A172 (cell line): ENCODE measurements around the gene TIMD4. TPM values are rescaled to one million over a fixed set of nuclear protein-coding genes. Genes with fewer than 3 reads are reported as not detected.

Source experiments
- DNase-seq: peaks from one replicate; pipeline ENCODE4 v3.0.0-alpha.2; 2015; ENCODE audit warnings: low spot score
- total RNA-seq: library from RNA; depleted of rRNA; stranded (reverse); fragments of >200 nt; shearing (Covaris generic); gene quantifications from 2 replicates; pipeline ENCODE4 v1.2.3, GENCODE V29; 2014

The TIMD4 gene
- total RNA-seq, 1 experiment from 2014 or later, result not detected

DNA sequence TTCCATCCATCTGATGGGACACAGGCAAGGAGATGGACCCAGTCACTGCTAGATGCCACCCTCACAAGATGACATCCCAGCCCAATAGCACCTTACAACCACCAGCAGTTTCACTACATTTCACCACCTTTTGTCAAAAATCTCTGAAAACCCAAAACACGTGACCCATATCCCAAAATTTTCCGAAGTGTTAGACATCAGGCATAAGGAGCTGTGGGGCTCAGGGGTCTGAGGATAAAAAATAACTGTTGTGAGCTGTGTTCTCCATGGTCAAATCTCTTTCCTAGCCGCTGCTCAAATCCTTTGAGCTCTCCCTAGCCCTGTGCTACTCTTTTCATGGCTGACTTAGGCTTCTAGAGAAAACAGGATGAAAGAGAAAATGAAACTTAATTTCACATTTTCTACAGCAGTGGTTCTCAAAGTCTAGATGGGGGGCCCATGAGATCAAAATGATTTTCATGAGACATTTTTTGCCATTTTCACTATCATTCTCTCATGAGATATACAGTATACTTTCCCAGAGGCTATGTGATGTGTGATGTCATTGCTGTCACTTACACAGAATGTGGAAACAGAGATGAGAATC lies 40.7 kb downstream of the TIMD4 start:
- DNase-seq, result no peak

DNA sequence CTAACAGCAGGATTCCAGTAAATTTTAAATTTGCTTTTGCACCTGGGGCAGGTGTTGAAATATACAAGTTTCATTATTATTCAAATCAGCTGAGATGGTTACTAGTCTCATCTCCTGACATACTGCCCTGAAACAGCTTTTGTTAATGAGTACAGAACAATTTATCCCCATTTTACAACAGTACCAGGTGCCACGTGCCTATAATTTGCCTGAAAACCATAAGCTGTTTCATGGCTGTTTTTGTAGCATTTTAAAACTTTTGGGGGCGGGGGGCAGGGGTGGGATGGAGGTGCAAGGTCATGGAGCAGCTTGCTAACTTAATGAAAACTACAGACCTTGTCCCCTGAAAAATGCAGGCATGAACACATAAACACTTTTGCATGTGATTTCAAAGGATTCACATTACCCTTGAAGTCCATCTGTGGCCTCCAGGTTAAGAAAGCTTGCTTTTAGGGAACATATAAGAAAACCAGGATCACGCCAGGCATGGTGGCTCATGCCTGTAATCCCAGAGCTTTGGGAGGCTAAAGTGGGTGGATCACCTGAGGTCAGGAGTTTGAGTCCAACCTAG lies 42.1 kb downstream of the TIMD4 start:
- DNase-seq, result no peak

DNA sequence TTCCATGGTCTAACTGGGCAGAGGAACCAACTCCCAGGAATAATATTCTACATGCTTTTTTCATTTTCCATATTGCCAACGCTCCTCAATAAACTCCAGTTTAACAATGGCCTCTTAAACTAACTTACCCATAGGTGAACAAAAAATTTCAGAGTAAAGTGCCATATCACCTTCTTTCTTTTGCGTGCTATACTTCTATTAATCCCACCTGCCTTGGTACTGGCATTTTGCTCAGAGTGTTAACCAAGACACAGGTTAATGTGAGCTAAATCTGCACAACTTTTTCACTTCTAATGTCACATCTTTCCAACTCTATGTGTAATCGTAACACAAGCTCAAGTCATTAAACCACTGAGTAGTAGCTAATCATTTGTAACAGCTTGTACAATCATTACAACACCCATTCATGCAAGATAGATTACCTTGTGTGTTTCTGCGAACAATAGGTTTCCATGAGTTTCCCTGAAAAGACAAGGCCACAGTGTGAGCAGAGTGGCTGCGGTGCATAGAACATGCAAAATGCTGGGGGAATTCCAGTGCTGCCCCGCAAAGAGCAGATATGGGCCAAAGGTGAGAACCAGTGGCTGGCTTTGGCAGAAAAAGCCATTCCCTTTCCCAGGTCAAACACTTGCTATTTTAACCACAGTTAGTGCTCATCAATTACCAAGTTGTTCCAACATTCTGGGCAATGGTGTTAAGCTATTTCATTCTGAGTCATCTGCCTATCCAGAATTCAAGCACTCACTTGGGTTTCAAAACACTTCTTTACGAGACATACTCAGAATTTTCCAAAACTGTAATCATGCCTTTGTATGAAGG lies 42.8 kb downstream of the TIMD4 start:
- peak; percentile 14 for DNase-seq

DNA sequence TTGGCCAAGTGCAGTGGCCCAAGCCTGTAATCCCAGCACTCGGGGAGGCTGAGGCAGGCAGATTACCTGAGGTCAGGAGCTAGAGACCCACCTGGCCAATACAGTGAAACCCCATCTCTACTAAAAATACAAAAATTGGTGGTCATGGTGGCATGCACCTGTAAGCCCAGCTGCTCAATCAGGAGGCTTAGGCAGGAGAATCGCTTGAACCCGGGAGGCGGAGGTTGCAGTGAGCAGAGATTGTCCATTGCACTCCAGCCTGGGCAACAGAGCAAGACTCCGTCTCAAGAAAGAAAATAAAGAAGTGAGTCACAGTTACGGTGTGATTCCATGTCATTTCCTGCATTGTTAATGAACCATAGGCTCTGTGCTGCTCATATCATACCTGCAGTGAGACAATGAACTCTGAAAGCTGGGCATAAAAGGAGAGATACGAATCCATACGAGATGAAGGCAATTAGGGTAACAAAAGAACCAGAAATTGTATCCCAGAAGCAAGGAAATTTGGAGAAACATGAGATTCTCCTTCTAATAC lies 44.6 kb downstream of the TIMD4 start:
- DNase-seq, result no peak

DNA sequence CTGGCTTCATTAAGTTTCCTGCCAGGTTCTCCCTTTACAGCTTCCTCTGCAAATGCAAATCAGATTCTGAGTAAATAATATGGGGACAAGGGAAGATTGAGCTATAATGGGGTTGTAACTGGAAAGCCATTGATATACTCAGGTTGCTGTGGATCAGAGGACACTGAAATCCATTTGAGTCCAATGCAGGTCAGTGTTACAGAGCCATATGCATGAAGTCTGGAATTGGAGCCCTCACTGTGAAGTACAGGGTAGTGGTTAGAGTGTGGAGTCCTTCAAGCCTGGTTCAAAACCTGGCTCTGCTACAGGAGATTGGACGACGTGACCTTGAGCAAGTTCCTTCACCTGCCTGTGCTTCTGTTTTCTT lies 48.7 kb downstream of the TIMD4 start:
- DNase-seq, result no peak

DNA sequence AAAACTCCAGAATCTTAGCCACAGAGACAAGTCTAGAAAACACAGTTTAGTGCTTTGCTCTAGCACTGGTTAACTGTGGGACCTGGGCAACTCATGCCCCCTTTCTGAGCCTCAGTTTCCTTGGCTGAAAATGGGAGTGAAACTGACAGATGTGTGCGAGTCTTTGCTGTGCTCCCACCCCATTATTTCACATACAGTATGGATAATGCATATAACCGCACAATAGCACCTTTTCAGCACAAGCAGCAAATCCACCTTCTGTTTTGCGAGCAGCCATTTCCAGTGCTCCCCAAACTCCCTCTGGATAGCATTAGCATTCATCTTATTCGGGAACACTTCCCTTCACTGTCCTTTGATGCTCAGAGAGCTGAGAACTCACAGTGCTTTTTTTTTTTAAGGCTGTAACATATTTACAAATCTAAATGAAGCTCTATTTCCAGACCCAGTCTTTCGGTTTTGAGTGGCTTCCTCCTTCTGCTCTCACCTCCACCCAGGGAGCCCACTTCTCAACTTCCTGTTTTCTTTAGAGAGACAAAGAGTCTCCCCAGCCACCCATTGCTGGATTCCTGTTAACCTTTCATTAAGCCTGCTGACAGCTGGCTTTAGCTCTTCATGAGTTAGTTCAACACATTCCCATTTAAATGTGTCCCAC lies 49.2 kb downstream of the TIMD4 start:
- DNase-seq, result no peak

DNA sequence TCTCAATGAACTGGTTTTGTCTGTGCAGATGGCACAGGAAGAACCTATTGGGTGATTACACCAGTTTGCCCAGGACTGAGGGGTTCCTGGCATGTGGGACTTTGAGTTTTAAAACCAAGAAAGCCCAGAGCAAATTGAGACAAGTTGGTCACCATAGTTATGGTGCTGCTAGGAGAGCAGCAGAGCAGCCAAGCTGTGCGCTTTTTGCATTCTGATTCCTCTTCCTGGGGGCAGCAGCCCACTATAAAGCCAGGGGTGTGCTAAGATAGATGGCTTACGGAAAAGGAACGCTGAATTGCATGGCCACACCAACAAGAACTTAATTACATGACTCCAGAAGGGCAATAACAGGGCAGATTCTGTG lies 49.7 kb downstream of the TIMD4 start:
- no peak for DNase-seq

DNA sequence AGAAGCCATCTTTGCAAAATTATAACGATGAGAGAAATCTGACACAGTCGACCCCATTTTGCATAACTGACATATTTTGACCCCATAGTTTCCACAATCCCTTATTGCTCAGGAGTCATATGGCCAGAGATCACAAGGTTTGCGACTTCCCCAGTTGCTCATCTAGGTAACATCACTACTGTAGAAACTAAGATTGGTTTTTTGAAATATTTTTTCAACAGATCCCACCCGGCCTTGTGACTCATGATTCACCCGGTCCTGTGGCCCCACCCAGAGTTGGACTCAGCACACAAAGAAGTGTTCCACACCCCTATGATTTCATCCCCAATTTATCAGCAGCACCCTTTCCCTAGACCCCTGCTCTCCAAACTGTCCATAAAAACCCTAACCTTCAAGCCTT lies 50.2 kb downstream of the TIMD4 start:
- no peak for DNase-seq

DNA sequence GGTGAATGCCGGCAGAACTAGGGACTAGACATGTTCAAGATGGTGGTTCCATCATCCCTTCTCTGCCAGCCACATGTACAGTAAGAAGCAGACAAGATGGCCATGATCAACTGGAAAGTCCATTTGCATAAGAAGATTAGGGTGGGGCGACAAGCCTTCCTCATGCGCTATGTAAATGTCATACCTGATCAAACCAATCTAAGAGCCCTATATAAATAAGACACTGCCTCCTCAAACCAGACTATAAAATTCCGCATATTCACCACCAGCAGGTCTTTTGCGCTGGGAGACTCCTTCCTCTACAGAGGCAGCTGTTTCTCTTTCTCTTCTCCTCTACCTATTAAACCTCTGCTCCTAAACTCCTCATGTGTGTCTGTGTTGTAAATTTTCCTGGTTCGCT lies 53.8 kb downstream of the TIMD4 start:
- no peak for DNase-seq

DNA sequence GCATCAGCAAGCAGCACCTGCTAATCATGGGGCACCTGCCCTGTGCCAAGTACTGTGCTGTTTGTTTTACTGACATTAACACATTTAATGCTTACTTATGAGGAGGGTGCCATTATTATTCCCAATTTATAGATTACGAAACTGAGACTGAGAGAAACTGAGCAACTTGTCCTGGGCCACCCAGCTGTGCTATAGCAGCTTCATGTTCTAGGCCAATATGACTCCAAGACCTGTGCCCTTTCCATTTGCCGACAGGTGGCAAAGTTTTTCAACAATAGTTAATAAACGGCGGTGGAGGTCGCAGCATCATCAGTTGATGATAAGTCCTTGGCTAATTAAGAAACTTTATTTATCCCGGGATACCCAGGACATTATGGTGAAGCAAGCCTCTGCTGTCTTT lies 55.4 kb downstream of the TIMD4 start:
- DNase-seq, result no peak

DNA sequence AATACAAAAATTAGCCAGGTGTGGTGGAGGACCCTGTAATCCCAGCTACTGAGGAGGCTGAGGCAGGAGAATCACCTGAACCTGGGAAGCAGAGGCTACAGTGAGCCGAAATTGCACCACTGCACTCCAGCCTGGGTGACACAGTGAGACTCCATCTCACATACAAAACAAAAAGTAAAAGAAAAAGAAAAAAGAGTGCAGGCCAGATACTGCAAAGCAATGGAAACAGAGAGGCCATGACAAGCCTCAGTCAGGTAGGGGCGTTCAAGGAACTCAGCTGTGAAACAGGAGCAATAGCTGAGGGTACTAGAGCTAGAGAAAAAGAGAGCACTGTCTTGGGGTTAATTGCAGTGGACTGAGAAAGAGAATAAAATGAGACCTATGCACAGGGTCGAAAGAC lies 56.2 kb downstream of the TIMD4 start:
- no peak for DNase-seq

DNA sequence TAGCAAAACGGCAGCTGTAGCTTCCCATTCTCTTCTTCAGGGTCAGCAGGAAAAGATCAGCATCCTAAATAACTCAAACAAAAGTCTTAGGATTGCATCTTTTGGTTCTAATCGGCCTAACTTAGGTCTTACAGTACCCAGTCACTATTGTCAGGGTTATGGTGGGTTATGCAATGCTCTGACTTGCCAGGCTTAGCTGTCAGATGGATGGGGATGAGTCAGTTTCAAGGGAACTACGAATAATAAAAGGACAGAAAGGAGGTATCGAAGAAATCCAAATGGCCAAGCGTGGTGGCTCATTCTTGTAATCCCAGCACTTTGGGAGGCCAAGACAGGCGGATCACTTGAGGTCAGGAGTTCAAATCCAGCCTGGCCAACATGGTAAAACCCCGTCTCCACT lies 66.5 kb downstream of the TIMD4 start:
- no peak for DNase-seq

DNA sequence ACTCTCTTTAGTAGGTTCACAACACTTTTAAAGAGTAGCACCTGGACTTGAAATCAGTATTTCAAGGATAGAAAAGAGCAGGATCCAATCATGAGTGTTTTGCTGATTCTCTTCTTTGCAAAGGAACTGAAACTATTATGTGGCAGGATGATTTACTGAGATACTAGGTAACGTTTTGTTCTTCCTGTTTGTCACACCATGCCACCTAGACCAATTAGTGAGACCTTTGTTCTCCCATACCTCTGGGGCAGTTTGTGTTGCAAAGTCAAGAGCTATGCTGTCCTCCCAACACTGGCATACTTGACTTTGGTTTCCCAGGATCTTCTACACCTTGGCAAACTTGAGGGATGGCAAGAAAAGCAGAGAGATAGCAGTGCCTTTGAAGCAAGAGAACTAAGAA lies 69.5 kb downstream of the TIMD4 start:
- no peak for DNase-seq

DNA sequence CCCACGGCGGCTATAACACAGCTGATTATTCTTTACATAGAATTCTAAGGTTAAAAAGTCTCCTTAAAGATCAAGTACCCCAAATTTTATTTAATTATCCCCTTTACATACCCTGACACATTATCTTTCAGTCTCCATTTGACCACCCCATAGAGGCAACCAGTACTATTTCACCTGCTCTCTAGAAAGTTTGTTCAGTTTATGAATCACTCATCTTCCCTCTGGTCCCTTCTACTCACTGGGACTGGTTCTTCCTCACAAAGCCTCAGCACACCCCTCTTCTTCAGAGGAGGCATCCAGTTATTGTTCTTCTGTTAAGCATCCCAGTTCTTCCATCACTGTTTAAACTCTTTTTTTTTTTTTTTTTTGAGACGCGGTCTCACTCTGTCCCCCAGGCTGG lies 70.2 kb downstream of the TIMD4 start:
- no peak for DNase-seq

DNA sequence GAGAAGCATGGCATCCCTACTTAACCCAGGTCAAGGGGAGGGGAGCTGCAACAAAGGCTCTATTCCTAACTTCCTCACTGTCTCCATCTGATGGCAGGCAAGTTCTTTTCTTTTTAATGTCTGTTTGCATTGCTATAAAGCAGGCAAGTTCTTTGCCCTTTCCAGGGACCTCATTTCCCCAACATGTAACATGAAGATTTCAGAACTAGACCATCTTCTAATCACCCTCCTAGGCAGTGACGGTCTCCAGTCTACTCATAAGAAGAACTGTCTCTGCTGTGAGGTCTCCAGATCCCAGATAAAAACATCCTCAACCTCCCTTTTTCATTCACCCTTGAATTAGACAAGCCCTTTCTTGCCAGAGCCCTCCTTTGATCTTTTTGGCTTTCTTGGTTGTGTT lies 70.8 kb downstream of the TIMD4 start:
- no peak for DNase-seq

DNA sequence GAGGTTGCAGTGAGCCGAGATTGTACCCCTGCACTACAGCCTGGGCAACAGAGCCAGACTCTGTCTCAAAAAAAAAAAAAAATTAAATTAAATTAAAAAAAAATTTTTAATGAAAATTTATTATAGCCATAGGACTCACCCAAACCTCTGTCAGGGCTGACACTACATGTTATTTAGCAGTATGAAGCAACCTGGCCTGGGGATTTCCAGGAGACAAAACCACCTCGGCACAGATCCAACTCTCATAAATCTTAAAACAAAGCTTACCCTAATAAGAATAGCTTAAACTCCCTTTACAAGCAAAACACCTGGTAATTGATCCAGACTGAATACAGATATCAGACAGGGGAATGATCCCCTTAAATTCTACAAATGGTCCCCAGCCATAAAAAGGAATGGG lies 74.5 kb downstream of the TIMD4 start:
- DNase-seq, result no peak

DNA sequence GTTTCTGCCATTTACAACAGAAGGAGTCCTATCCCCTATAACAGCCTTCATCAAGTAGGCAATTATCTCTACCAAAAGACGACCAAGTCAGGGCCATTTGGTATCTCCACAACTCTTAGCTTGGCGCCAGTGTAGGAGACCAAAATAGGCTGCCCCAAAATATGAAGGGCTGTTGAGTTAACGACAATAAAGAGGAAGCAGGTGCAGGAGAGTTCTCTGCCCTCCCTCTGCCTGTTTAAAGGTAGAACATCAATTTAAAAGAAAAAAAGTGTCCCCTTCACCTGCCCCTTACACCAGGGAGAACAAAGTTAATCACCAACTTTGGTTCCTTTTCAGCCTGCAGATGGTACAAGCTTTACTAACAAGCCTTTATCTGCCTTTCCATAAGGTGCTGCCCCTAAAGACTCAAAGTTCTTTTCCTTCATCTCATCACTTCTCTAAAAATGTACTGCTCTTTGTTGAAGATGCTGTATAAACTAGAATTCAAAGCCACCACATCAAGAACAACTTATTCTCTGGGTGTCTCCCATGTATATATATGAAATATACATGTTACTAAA lies 79.6 kb downstream of the TIMD4 start:
- no peak for DNase-seq

DNA sequence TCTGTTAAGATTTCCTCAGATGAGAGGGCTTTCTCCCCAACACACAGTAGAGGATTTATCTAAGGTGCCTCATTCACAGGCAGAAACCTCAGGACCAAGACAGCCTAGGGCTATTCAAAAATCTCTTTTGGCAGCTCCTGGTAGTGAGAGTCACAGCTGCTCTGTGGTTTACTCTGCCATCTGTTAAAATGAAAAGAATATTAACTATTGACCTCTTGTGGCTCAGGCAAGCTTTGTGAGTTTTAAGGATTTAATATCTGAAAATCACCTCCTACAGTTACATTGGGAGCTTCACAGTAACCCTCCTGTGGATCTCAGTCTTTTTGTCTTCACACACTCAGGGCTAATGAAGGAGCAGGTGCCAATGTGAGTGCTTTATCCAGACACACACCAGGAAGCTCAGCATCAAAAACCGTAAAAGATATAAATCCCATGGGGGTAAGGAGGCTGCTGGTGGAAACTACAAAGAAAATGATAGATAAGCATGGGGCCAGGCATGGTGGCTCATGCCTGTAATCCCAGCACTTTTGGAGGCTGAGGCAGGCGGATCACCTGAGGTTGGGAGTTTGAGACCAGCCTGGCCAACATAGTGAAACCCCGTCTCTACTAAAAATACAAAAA lies 83.3 kb downstream of the TIMD4 start:
- DNase-seq, result no peak

DNA sequence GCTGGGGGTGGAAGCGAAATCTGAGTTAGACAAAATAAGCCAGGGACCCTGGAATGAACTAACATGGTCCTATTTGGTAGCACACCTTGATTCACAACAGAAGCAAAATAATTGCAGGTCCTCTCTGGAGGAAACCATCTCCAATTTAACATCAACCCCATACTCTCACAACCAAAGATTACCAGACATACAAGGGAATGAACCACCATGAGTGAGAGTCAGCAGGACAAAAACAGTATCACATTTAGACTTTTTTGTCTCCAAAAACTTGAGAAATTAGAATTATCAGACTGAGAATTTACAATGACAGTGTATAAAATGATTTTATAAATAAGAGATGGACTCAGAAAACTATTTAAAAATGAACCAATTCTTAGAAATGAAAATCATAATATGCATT lies 91.8 kb downstream of the TIMD4 start:
- no peak for DNase-seq

DNA sequence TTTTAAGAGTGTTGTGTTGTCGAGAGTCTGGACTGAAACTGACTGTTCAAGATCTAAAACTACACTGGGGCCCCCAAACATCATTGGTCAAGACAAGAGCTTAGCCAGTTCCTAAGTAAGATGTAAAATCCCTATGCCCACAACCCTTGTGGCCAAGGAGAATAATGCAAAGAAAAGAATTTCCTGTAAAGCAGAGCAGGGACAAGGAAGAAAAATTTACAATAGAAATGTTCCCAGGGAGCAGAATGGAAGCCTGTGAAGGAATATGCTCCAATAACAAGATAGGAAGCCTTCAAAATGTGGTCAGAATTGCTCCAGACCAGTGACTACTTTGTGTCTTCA lies 92.6 kb downstream of the TIMD4 start:
- DNase-seq, result no peak
